Skeletal muscle tissue (tissue), 4 donors: ENCODE data around the gene FAF1. TPM values are rescaled to one million over a fixed set of nuclear protein-coding genes. Genes with fewer than 3 reads are reported as not detected.

Source experiments
- H3K27ac ChIP-seq: one replicate; pipeline ENCODE4 v1.7.0; 2013; ENCODE audit warnings: mild to moderate bottlenecking, low read depth, low read length, inconsistent platforms
- H3K27me3 ChIP-seq, 3 donors: one replicate each; pipeline ENCODE4 v1.7.0; 2013; ENCODE audit warnings: low read length in 3 of 3; ENCODE audit not compliant: control insufficient read depth in 3 of 3, insufficient read depth in 3 of 3
- H3K36me3 ChIP-seq, 3 donors: one replicate each; pipeline ENCODE4 v1.7.0; 2013; ENCODE audit warnings: low read length in 3 of 3; ENCODE audit not compliant: control insufficient read depth in 3 of 3, insufficient read depth in 3 of 3
- H3K4me1 ChIP-seq, 3 donors: one replicate each; pipeline ENCODE4 v1.7.0; 2013; ENCODE audit warnings: low read length in 3 of 3, mild to moderate bottlenecking in 3 of 3; ENCODE audit not compliant: control insufficient read depth in 3 of 3, insufficient read depth in 3 of 3
- H3K4me3 ChIP-seq, 3 donors: one replicate each; pipeline ENCODE4 v1.7.0; 2013; ENCODE audit warnings: low read length in 3 of 3
- H3K9ac ChIP-seq, 3 donors: one replicate each; pipeline ENCODE4 v1.7.0; 2013; ENCODE audit warnings: low read length in 3 of 3, mild to moderate bottlenecking in 3 of 3, moderate library complexity in 2 of 3, low read depth in 1 of 3
- H3K9me3 ChIP-seq, 3 donors: one replicate each; pipeline ENCODE4 v1.7.0; 2013; ENCODE audit warnings: low read length in 3 of 3; ENCODE audit not compliant: control insufficient read depth in 3 of 3
- total RNA-seq: library from RNA; depleted of rRNA; stranded (reverse); fragments of >200 nt; gene quantifications from one replicate; pipeline ENCODE4 v1.2.3, GENCODE V29; 2014
- donor health status: Osteomylitis.

Gene FAF1
- total RNA-seq, 1 donor from 2014 or later, result 41.2 TPM

GRCh38 chr1:50846224-50846839 is 113.7 kb downstream of the FAF1 start:
- no peaks in the 10 kb centered on the region for H3K9me3 ChIP-seq
- H3K9ac ChIP-seq, result no peak overlapping the region
- H3K27ac ChIP-seq, result no peak overlapping the region
- no peak overlapping the region for H3K4me3 ChIP-seq
- no peaks in the 10 kb centered on the region for H3K4me1 ChIP-seq
- H3K36me3 ChIP-seq, result no peaks in the 10 kb centered on the region
- no peaks in the 10 kb centered on the region for H3K27me3 ChIP-seq

GRCh38 chr1:50841791-50842387 is 118.2 kb downstream of the FAF1 start:
- H3K9me3 ChIP-seq, result no peaks in the 10 kb centered on the region
- no peaks in the 10 kb centered on the region for H3K36me3 ChIP-seq
- H3K9ac ChIP-seq, result no peak overlapping the region
- H3K4me1 ChIP-seq, result no peaks in the 10 kb centered on the region
- H3K27me3 ChIP-seq, result no peaks in the 10 kb centered on the region
- H3K27ac ChIP-seq, result no peak overlapping the region
- H3K4me3 ChIP-seq, result no peak overlapping the region

- H3K9me3 ChIP-seq, result no peaks in the 10 kb centered on the region
- H3K36me3 ChIP-seq, result no peaks in the 10 kb centered on the region
- no peak overlapping the region for H3K9ac ChIP-seq
- no peak overlapping the region for H3K4me3 ChIP-seq
- H3K27me3 ChIP-seq, result no peaks in the 10 kb centered on the region
- no peak overlapping the region for H3K27ac ChIP-seq
- no peaks in the 10 kb centered on the region for H3K4me1 ChIP-seq
These were observed 124.0 kb downstream of the FAF1 start for GRCh38 chr1:50836117-50836516.

- Histone ChIP-seq H3K4me1 (peaks cover 0 to 12% (median 7%) of the 10 kb centered on the region in 3 donors), H3K9me3 (no peaks in the 10 kb centered on the region), H3K27ac (no peak overlapping the region), H3K4me3 (no peak overlapping the region), H3K36me3 (no peaks in the 10 kb centered on the region), H3K9ac (no peak overlapping the region), H3K27me3 (no peaks in the 10 kb centered on the region)
These were observed 126.9 kb downstream of the FAF1 start for GRCh38 chr1:50833216-50833615.

GRCh38 chr1:50832167-50832566 is 127.9 kb downstream of the FAF1 start:
- H3K9ac ChIP-seq, result no peak overlapping the region
- peaks cover 0 to 12% (median 7%) of the 10 kb centered on the region in 3 donors for H3K4me1 ChIP-seq
- H3K27ac ChIP-seq, result no peak overlapping the region
- H3K9me3 ChIP-seq, result no peaks in the 10 kb centered on the region
- no peak overlapping the region for H3K4me3 ChIP-seq
- no peaks in the 10 kb centered on the region for H3K36me3 ChIP-seq
- no peaks in the 10 kb centered on the region for H3K27me3 ChIP-seq

- no peak overlapping the region for H3K9ac ChIP-seq
- H3K27ac ChIP-seq, result no peak overlapping the region
- no peaks in the 10 kb centered on the region for H3K36me3 ChIP-seq
- H3K9me3 ChIP-seq, result no peaks in the 10 kb centered on the region
- no peak overlapping the region for H3K4me3 ChIP-seq
- peaks cover 0 to 12% (median 7%) of the 10 kb centered on the region in 3 donors for H3K4me1 ChIP-seq
- H3K27me3 ChIP-seq, result no peaks in the 10 kb centered on the region
These were observed 128.6 kb downstream of the FAF1 start for GRCh38 chr1:50831300-50832061.

GRCh38 chr1:50830621-50831020 is 129.4 kb downstream of the FAF1 start:
- no peaks in the 10 kb centered on the region for H3K27me3 ChIP-seq
- no peaks in the 10 kb centered on the region for H3K36me3 ChIP-seq
- H3K27ac ChIP-seq, result no peak overlapping the region
- peaks cover 0 to 12% (median 7%) of the 10 kb centered on the region in 3 donors for H3K4me1 ChIP-seq
- no peaks in the 10 kb centered on the region for H3K9me3 ChIP-seq
- H3K4me3 ChIP-seq, result no peak overlapping the region
- no peak overlapping the region for H3K9ac ChIP-seq

GRCh38 chr1:50829014-50829958 is 130.8 kb downstream of the FAF1 start:
- Histone ChIP-seq H3K9ac (no peak overlapping the region), H3K36me3 (no peaks in the 10 kb centered on the region), H3K4me3 (no peak overlapping the region), H3K4me1 (peaks cover 0 to 12% (median 7%) of the 10 kb centered on the region in 3 donors), H3K27me3 (no peaks in the 10 kb centered on the region), H3K27ac (no peak overlapping the region), H3K9me3 (no peaks in the 10 kb centered on the region)

GRCh38 chr1:50827546-50827945 is 132.5 kb downstream of the FAF1 start:
- no peaks in the 10 kb centered on the region for H3K9me3 ChIP-seq
- no peaks in the 10 kb centered on the region for H3K27me3 ChIP-seq
- no peaks in the 10 kb centered on the region for H3K36me3 ChIP-seq
- H3K9ac ChIP-seq, result no peak overlapping the region
- H3K4me1 ChIP-seq, result peaks cover 0 to 12% (median 7%) of the 10 kb centered on the region in 3 donors
- H3K27ac ChIP-seq, result no peak overlapping the region
- H3K4me3 ChIP-seq, result no peak overlapping the region
